Fibroblast of skin of abdomen (primary cell): ENCODE data around the gene KLF6.

Experiments used
- DNase-seq: peaks from one replicate; pipeline ENCODE4 v3.0.0-alpha.2; 2013

The KLF6 gene

GRCh38 chr10:3727268-3727667 lies 57.7 kb downstream of the KLF6 start:
- no peak for DNase-seq
